Pancreas (tissue), 10 donors: ENCODE measurements around the gene NOP10. TPM values are rescaled to one million over a fixed set of nuclear protein-coding genes. Genes with fewer than 3 reads are reported as not detected.
"Not testable (repeated sequence)": the region's sequence is repeated elsewhere in the genome, so short reads cannot be mapped to it uniquely, and the experiment has no call there.

Experiments
- ATAC-seq, 4 donors: fragments of 200-7000 bp; cut with Tn5 transposase; one replicate each; pipeline versions ENCODE4 v1.8.0 to v1.9.1; 2020; ENCODE audit warnings: mild to moderate bottlenecking in 4 of 4, moderate library complexity in 4 of 4
- DNase-seq, 6 donors: peaks; one replicate each; pipeline ENCODE4 v3.0.0-alpha.2; 2020
- FAIRE-seq: peaks from 2 replicates; lab custom pipeline; 2012; peaks lifted over from hg19 to GRCh38; lab: Jason Lieb, UNC
- H3K27ac ChIP-seq, 4 donors: fragments of 200-600 bp; sonication (generic); 1 replicate in 3 of 4; 2 replicates in 1 of 4; pipeline versions ENCODE4 v1.5.0 to v1.8.0; 2020
- H3K27me3 ChIP-seq, 4 donors: fragments of 200-600 bp; one replicate each; pipeline ENCODE4 v1.8.0; 2021
- H3K36me3 ChIP-seq, 3 donors: fragments of 200-600 bp; sonication (generic) in 1 of 3; one replicate each; pipeline versions ENCODE4 v1.5.0 to v1.8.0; 2020 to 2021
- H3K4me1 ChIP-seq, 3 donors: fragments of 200-600 bp; one replicate each; pipeline ENCODE4 v1.8.0; 2021
- H3K4me3 ChIP-seq, 4 donors: fragments of 200-600 bp; sonication (generic) in 2 of 4; one replicate each; pipeline versions ENCODE4 v1.5.0 to v1.8.0; 2020 to 2021
- H3K9me3 ChIP-seq, 4 donors: fragments of 200-600 bp; one replicate each; pipeline ENCODE4 v1.8.0; 2021
- WGBS, 2 donors: extraction: QIAGEN DNeasy Blood & Tissue Kit; methylation state at CpG; one replicate each; pipeline ENCODE4 v1.1.7; 2013; 5-methylcytosine and 5-hydroxymethylcytosine counted together
- intact Hi-C, 3 donors: fragments of 100-400 bp; cut with DNase I; formaldehyde crosslinking; loops; one replicate each; pipeline versions ENCODE4 v1.11.1 to v1.14.2; 2022
- polyA plus RNA-seq, 2 donors: library from polyadenylated mRNA; stranded (reverse); fragments of 200-250 nt; gene quantifications; one replicate each; pipeline ENCODE4 v1.2.3, GENCODE V29; 2013
- total RNA-seq, 6 donors: library from RNA; stranded (reverse); fragmentation: NEBNext Ultra II Directional in 4 of 6; extraction: Animal tissue kit (Norgen Biotek cat#: 25700) in 4 of 6; gene quantifications; one replicate each; pipeline versions ENCODE4 v1.2.1 to v1.2.4, GENCODE V29; 2021 to 2023
- TF ChIP-seq, protein P1 (sequence below), 4 donors: fragments of 200-600 bp; sonication (generic) in 3 of 4; IDR thresholded peaks; one replicate each; pipeline versions ENCODE4 v1.5.0 to v1.8.0; 2021; ENCODE audit warnings: antibody characterized with exemption in 4 of 4
- donor health status: healthy with polysubstance abuse.
- donor health status: DM: no; HTN: no; CAD: no; lungs with moderate emphysema.
- donor health status: DM: no; HTN: no; CAD: no.
- donor health status: control.
- donor health status: control.
- donor health status: Bipolar disorder and iron deficiency.
- donor health status: DM: yes; HTN: yes; CAD: no.
- donor health status: DM: no; HTN: no; CAD: no.
- donor health status: DM: no; HTN: no; CAD: no.
- donor health status: DM: yes; HTN: yes; CAD: no.

The NOP10 gene
- total and polyA plus RNA-seq, 8 donors: 23.9 to 87.9 (median 41.6) TPM

DNA sequence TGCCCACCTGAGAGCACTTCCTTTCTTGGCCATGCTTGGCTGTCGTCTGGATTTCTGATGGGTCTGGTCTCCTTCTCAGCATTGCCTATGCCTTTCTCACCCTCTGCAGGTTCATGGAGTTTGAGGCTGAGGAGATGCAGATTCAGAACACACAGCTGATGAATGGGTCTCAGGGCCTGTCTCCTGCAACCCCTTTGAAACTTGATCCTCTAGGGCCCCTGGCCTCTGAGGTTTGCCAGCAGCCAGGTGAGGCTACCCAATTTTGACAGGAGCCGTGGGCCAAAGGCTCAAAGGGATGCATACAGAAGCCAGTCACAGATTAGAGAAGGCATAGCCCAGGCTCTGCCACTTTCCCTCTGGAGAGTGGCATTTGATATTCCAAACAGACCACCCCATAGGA lies 10.7 kb upstream of the NOP10 start:
- Histone ChIP-seq H3K4me3 (no peak overlapping the region), H3K27ac (no peak overlapping the region), H3K4me1 (no peaks in the 10 kb centered on the region), H3K36me3 (no peaks in the 10 kb centered on the region), H3K27me3 (no peaks in the 10 kb centered on the region), H3K9me3 (no peaks in the 10 kb centered on the region)
- TF ChIP-seq, protein P1, sequence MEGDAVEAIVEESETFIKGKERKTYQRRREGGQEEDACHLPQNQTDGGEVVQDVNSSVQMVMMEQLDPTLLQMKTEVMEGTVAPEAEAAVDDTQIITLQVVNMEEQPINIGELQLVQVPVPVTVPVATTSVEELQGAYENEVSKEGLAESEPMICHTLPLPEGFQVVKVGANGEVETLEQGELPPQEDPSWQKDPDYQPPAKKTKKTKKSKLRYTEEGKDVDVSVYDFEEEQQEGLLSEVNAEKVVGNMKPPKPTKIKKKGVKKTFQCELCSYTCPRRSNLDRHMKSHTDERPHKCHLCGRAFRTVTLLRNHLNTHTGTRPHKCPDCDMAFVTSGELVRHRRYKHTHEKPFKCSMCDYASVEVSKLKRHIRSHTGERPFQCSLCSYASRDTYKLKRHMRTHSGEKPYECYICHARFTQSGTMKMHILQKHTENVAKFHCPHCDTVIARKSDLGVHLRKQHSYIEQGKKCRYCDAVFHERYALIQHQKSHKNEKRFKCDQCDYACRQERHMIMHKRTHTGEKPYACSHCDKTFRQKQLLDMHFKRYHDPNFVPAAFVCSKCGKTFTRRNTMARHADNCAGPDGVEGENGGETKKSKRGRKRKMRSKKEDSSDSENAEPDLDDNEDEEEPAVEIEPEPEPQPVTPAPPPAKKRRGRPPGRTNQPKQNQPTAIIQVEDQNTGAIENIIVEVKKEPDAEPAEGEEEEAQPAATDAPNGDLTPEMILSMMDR (IDR thresholded peaks at IDR 0.05): no peak
- FAIRE-seq: no peak
- no peak for DNase-seq
- ATAC-seq: no peak
- WGBS, 2 donors: 67 to 69% methylated on average over 2 of the region's 2 CpGs
- intact Hi-C loops: no loop called here

GRCh38 chr15:34352996-34353395 lies 10.1 kb upstream of the NOP10 start:
- H3K9me3 ChIP-seq, H3K4me1 ChIP-seq, H3K4me3 ChIP-seq, H3K27me3 ChIP-seq, intact Hi-C loops, DNase-seq, H3K36me3 ChIP-seq, FAIRE-seq, ATAC-seq, H3K27ac ChIP-seq: not testable (repeated sequence)
- 86 to 87% methylated on average over 12 of the region's 12 CpGs for WGBS, 2 donors

DNA sequence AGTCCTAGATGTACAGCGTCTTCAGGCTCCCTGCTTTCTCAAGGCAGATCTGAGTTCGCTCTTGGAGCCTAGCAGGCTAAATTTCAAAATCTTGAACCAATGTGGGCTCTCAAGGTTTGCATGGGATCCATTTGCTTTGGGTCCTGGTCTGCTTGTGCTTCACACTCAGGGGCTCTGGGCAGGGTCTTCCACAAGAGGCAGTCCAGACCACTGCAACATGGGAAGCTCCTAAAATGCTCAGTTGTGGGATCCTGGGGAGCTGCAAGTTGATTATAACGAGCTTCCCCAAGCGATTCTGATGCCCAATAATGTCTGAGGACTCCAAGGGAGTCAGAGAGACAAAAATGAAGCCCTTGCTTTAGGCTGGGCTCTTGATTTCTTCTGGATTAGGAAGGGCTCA lies 6.8 kb upstream of the NOP10 start:
- ATAC-seq (no peak), FAIRE-seq (no peak), DNase-seq (no peak)
- intact Hi-C loops: no loop called here
- Histone ChIP-seq H3K36me3 (no peaks in the 10 kb centered on the region), H3K27me3 (no peaks in the 10 kb centered on the region), H3K27ac (no peak overlapping the region), H3K4me3 (no peak overlapping the region), H3K9me3 (no peaks in the 10 kb centered on the region), H3K4me1 (no peaks in the 10 kb centered on the region)
- TF ChIP-seq, protein P1 (IDR thresholded peaks at IDR 0.05): no peak
- 60 to 75% methylated on average over 4 of the region's 4 CpGs for WGBS, 2 donors

DNA sequence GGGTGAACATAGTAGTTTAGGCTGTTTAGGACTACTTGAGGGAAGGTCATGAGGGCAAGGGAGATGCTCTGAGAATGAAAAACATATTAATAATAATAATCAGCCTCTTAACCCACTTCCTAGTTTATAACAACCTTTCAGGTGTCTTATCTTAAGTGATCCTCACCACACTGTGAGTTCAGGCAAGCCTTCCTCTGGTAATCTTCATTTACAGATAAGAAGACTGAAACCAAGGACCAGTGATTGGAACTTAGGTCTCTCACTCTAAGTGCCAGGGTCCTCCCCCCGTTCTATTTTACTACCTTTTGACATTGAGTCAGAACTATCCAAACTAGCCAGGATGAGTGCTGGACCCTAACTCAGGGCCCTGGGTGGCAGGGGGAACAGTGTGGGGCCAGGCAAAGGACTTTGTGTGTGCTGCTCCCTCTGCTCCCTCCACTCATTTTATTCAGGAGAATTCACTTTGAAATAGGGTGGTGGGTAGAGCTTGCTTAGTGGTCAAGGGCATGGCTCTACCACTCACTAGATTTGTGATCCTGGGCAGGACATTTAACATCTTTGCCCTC lies 5.9 kb upstream of the NOP10 start:
- TF ChIP-seq, protein P1 (IDR thresholded peaks at IDR 0.05): no peak
- no peak for FAIRE-seq
- H3K27me3 ChIP-seq: no peaks in the 10 kb centered on the region
- H3K27ac ChIP-seq: no peak overlapping the region
- no peaks in the 10 kb centered on the region for H3K9me3 ChIP-seq
- ATAC-seq: no peak
- intact Hi-C loops: no loop called here
- H3K4me3 ChIP-seq: no peak overlapping the region
- H3K36me3 ChIP-seq: no peaks in the 10 kb centered on the region
- H3K4me1 ChIP-seq: no peaks in the 10 kb centered on the region
- 32% methylated on average over 1 of the region's 1 CpG for WGBS, 2 donors
- DNase-seq: no peak

- Histone ChIP-seq H3K9me3 (no peaks in the 10 kb centered on the region), H3K4me1 (no peaks in the 10 kb centered on the region), H3K27ac (no peak overlapping the region), H3K27me3 (no peaks in the 10 kb centered on the region), H3K4me3 (no peak overlapping the region), H3K36me3 (no peaks in the 10 kb centered on the region)
- FAIRE-seq: no peak
- 67 to 72% methylated on average over 13 of the region's 13 CpGs for WGBS, 2 donors
- DNase-seq: no peak
- ATAC-seq: no peak
- TF ChIP-seq, protein P1 (IDR thresholded peaks at IDR 0.05): no peak
- intact Hi-C loops: no loop called here
Measured at GRCh38 chr15:34347951-34348638, 5.2 kb upstream of the NOP10 start.

- intact Hi-C loops: loop anchor here in 1 of 3 donors (5.0 kb wide), 1 partner anchor 245 kb away; no protein-coding TSS in a partner anchor
Measured at GRCh38 chr15:34342213-34342736, 661 bp downstream of the NOP10 start.

More at GRCh38 chr15:34342213-34342736, 661 bp downstream of the NOP10 start:
- Histone ChIP-seq H3K27ac (peak overlapping the region; percentile 61 to 89 (median 87)), H3K4me3 (peak overlapping the region; percentile 47 to 85 (median 54))
- H3K27me3 ChIP-seq, H3K4me1 ChIP-seq, H3K9me3 ChIP-seq, DNase-seq, H3K36me3 ChIP-seq, FAIRE-seq: not testable (repeated sequence)
- WGBS, 2 donors: 33 to 35% methylated on average over 26 of the region's 26 CpGs
- peak in 1 of 4 donors; percentile 5 for ATAC-seq
